ENCODE results near the gene VSNL1.

VSNL1 gene

DNA sequence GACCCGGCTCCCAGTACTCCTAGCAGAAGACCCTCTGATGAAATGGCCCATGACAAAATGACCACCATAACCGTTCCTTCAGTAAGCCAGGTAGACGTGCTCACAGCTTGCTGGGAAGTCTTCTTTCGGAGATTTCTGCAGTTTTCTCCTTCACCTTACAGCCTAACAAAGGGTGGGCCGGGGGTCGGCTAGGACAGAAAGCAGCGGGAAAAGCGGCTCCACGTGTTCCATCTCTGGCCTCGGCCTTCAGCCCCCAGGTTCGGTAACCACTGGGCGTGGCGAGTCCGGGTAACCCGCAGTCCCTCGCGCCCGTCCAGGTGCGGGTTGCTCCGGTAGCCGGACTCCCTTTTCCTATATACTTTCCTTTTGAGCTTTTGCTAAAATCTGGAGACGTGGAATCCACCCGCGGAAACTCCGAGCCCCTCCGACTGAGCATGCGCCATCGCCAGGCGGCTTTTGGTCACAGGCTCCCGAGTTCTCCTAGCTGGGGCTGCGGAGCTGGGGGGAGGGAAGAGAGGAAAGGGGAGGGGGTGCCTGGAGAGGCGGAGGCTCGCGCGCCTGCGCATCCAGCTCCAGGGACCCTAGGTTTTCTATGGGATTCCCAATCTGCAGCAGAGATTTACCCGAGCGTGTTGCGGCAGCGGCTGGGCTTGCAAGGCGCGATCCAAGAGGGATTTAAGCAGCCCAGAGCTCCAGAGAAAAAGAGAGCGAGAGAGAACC lies at the start of gene VSNL1:
Gene VSNL1, plus strand, starts transcription at position 604 of the 720 bp plus-strand sequence. CDS start 51,379 bp downstream, outside the sequence.
- no peak for DNase-seq (ENCODE audit: low read depth)
- no peak within 1 kb of the TSS for H3K4me3 ChIP-seq (ENCODE audit: low read depth, low read length)
- TF ChIP-seq, protein P1, sequence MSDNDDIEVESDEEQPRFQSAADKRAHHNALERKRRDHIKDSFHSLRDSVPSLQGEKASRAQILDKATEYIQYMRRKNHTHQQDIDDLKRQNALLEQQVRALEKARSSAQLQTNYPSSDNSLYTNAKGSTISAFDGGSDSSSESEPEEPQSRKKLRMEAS (IDR thresholded peaks at IDR 0.05; ENCODE audit: low read depth, low read length) = no peak
- TF ChIP-seq POLR2A (IDR thresholded peaks at IDR 0.05; ENCODE audit: extremely low read depth, insufficient read length) (no peak), MYC (IDR thresholded peaks at IDR 0.05; ENCODE audit: low read depth, low read length) (no peak)
- TF ChIP-seq, protein P2, sequence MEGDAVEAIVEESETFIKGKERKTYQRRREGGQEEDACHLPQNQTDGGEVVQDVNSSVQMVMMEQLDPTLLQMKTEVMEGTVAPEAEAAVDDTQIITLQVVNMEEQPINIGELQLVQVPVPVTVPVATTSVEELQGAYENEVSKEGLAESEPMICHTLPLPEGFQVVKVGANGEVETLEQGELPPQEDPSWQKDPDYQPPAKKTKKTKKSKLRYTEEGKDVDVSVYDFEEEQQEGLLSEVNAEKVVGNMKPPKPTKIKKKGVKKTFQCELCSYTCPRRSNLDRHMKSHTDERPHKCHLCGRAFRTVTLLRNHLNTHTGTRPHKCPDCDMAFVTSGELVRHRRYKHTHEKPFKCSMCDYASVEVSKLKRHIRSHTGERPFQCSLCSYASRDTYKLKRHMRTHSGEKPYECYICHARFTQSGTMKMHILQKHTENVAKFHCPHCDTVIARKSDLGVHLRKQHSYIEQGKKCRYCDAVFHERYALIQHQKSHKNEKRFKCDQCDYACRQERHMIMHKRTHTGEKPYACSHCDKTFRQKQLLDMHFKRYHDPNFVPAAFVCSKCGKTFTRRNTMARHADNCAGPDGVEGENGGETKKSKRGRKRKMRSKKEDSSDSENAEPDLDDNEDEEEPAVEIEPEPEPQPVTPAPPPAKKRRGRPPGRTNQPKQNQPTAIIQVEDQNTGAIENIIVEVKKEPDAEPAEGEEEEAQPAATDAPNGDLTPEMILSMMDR (IDR thresholded peaks at IDR 0.05; ENCODE audit: low read depth, low read length) = no peak

DNA sequence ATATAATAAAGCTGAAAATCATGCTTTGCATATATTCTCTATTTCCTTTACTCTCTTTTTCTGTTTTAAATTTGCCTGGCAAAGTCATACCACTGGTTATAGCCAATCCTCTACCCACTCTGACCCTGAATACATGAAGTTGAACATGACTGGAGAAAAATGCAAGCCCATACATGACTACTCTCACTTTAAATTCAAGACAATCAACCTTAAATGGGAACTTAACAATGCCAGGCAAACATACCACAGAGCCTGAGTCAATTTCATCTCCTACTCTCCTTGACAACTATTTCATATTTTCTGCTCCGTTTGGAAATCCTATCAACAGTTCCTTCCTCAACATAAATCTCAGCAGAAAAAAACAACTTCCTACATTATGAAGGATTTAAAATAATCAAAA lies 44.9 kb upstream of the VSNL1 start:
- no peak for DNase-seq (ENCODE audit: low read depth)
- no peak overlapping the region for H3K4me3 ChIP-seq (ENCODE audit: low read depth, low read length)
- TF ChIP-seq POLR2A (IDR thresholded peaks at IDR 0.05; ENCODE audit: extremely low read depth, insufficient read length) = no peak
- no peak for TF ChIP-seq MYC (IDR thresholded peaks at IDR 0.05; ENCODE audit: low read depth, low read length)
- TF ChIP-seq, protein P1 (IDR thresholded peaks at IDR 0.05; ENCODE audit: low read depth, low read length) = no peak
- TF ChIP-seq, protein P2 (IDR thresholded peaks at IDR 0.05; ENCODE audit: low read depth, low read length) = no peak

DNA sequence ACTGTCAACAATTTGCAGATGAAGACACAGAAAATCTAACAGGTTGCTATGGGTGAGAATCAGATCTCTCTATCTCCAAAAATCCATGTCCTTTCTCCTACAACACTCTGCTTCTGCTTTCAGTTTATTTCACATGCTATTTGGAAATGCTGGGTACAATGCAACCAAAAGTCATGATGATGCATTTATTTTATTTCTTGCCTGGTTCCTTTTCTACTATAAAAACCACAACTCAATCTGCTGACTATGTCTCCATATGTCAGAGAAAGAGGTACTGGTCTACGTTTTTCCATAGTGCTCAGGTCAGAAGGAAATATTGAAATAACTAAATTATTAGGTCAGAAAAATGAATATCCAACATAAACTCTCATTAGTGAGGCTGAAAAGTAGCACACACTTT lies 42.8 kb upstream of the VSNL1 start:
- TF ChIP-seq POLR2A (IDR thresholded peaks at IDR 0.05; ENCODE audit: extremely low read depth, insufficient read length) (no peak), MYC (IDR thresholded peaks at IDR 0.05; ENCODE audit: low read depth, low read length) (no peak)
- TF ChIP-seq, protein P1 (IDR thresholded peaks at IDR 0.05; ENCODE audit: low read depth, low read length) = no peak
- TF ChIP-seq, protein P2 (IDR thresholded peaks at IDR 0.05; ENCODE audit: low read depth, low read length) = no peak
- DNase-seq (ENCODE audit: low read depth) = no peak
- H3K4me3 ChIP-seq (ENCODE audit: low read depth, low read length) = no peak overlapping the region

DNA sequence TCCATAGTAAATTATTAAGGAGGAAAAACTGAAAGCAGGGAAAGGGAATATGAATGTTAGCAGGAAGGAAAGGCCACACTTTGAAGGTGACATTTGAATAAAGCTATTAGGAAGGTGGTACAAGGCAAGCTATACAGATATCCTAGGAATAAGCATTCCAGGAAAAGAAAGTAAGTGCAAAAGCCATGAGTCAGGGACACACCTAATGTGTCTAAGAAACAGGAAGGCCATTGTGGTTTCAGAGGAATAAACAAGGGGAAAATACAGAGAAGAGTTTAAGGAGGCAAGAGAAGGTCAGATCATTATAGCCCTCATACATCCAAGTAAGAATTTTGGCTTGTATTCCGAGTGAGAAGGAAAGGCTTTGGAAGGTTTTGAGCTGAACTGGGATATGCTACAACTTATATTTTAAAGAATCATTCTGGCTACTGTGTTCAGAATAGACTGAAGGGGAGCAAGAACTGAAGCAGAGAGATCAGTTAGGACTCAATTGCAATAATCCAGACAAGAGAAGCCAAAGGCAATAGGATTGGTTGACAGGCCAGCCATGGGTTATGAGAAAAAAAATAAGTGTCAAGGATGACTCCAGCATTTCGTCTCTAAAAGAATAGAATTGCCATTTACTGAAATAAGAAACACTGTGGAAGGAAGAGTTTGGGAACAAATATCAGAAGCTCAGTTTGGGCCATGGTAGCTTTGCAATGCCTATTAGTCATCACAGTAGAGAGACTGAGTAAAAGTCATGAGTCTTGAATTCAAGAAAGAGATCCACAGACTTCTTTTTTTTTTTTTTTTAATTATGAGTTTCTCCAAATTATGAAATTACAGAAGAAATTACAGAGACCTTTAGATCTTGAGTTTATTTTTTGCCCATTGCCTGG lies 33.5 kb upstream of the VSNL1 start:
- DNase-seq (ENCODE audit: low read depth) = no peak
- no peak for TF ChIP-seq POLR2A (IDR thresholded peaks at IDR 0.05; ENCODE audit: extremely low read depth, insufficient read length)
- TF ChIP-seq MYC (IDR thresholded peaks at IDR 0.05; ENCODE audit: low read depth, low read length) = no peak
- TF ChIP-seq, protein P2 (IDR thresholded peaks at IDR 0.05; ENCODE audit: low read depth, low read length) = no peak
- TF ChIP-seq, protein P1 (IDR thresholded peaks at IDR 0.05; ENCODE audit: low read depth, low read length) = no peak
- H3K4me3 ChIP-seq (ENCODE audit: low read depth, low read length) = no peak overlapping the region

DNA sequence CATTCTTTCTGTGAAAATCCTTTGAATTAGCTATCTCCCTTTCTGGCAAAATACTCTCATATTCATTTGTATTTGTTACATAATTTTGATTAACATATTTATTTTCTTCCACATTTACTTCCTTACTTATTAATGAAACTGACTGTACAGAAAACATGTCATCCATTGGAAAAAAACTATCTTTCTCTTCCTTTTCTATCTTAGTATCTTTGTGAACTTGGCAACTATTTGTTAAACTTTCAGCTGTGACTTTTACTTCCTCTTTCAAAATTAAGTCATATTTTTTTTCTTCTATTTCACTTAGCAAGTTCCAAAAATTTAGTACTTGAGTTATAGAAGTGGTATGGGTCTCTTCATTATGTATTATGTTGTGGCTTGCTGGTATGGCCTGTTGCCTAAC lies 24.8 kb upstream of the VSNL1 start:
- no peak overlapping the region for H3K4me3 ChIP-seq (ENCODE audit: low read depth, low read length)
- no peak for TF ChIP-seq POLR2A (IDR thresholded peaks at IDR 0.05; ENCODE audit: extremely low read depth, insufficient read length)
- no peak for TF ChIP-seq MYC (IDR thresholded peaks at IDR 0.05; ENCODE audit: low read depth, low read length)
- TF ChIP-seq, protein P1 (IDR thresholded peaks at IDR 0.05; ENCODE audit: low read depth, low read length) = no peak
- TF ChIP-seq, protein P2 (IDR thresholded peaks at IDR 0.05; ENCODE audit: low read depth, low read length) = no peak
- DNase-seq (ENCODE audit: low read depth) = no peak

All from NB4 (cell line).